GM19035 (cell line): ENCODE measurements around the gene NUDT1.

Source experiments
- ATAC-seq: cut with Tn5 transposase; IDR thresholded peaks from one replicate; pipeline ENCODE4 v1.9.1; 2021; ENCODE audit not compliant: unreplicated experiment

NUDT1 gene

GRCh38 chr7:2222516-2222915 is 19.5 kb upstream of the NUDT1 start:
- ATAC-seq = no peak

- no peak for ATAC-seq
These were observed 18.7 kb upstream of the NUDT1 start for GRCh38 chr7:2223321-2223720.

GRCh38 chr7:2224491-2224928 is 17.5 kb upstream of the NUDT1 start:
- ATAC-seq = no peak

GRCh38 chr7:2224934-2225333 is 17.1 kb upstream of the NUDT1 start:
- ATAC-seq = no peak

GRCh38 chr7:2225336-2225735 is 16.7 kb upstream of the NUDT1 start:
- ATAC-seq = no peak

- no peak for ATAC-seq
These were observed 16.2 kb upstream of the NUDT1 start for GRCh38 chr7:2225830-2226229.

GRCh38 chr7:2227699-2228098 is 14.3 kb upstream of the NUDT1 start:
- no peak for ATAC-seq

GRCh38 chr7:2228921-2229320 is 13.1 kb upstream of the NUDT1 start:
- ATAC-seq = no peak

GRCh38 chr7:2229467-2229866 is 12.6 kb upstream of the NUDT1 start:
- ATAC-seq = no peak

GRCh38 chr7:2230226-2230625 is 11.8 kb upstream of the NUDT1 start:
- no peak for ATAC-seq

- ATAC-seq = no peak
These were observed 11.1 kb upstream of the NUDT1 start for GRCh38 chr7:2230882-2231281.

- peak; percentile 26 for ATAC-seq
These were observed 9.8 kb upstream of the NUDT1 start for GRCh38 chr7:2231992-2232765.

- peak; percentile 70 for ATAC-seq
These were observed 9.1 kb upstream of the NUDT1 start, which contains the start of gene MAD1L1 for GRCh38 chr7:2232766-2233520. Gene MAD1L1, minus strand, starts transcription at chr7:2232945. Its CDS starts 2,812 bp downstream, at chr7:2230133.

- no peak for ATAC-seq
These were observed 8.1 kb upstream of the NUDT1 start for GRCh38 chr7:2233926-2234325.

- ATAC-seq = peak; percentile 55
These were observed 4.9 kb upstream of the NUDT1 start for GRCh38 chr7:2237109-2237602.

GRCh38 chr7:2239242-2239641 is 2.8 kb upstream of the NUDT1 start:
- ATAC-seq = no peak

GRCh38 chr7:2242541-2243429 is 759 bp downstream of the NUDT1 start:
- no peak for ATAC-seq

GRCh38 chr7:2243458-2243857 is 1.4 kb downstream of the NUDT1 start:
- ATAC-seq = no peak

GRCh38 chr7:2244404-2244995 is 2.5 kb downstream of the NUDT1 start:
- ATAC-seq = no peak

- no peak for ATAC-seq
These were observed 4.1 kb downstream of the NUDT1 start for GRCh38 chr7:2245883-2246675.
